Retinal pigment epithelial cell (primary cell): ENCODE measurements around the gene CDRT15.
"Not testable (repeated sequence)": the region's sequence is repeated elsewhere in the genome, so short reads cannot be mapped to it uniquely, and the experiment has no call there.

Source experiments
- DNase-seq: peaks from one replicate; pipeline ENCODE4 v3.0.0-alpha.2; 2010; ENCODE audit warnings: low read depth
- H3K4me3 ChIP-seq: 2 replicates; pipeline ENCODE4 v1.5.1; 2011; ENCODE audit warnings: mild to moderate bottlenecking, low read length, control low read depth, moderate library complexity
- CTCF ChIP-seq: conservative IDR thresholded peaks from 2 replicates; pipeline ENCODE4 v1.5.1; 2011; ENCODE audit warnings: low read depth, low read length, control low read depth, inconsistent platforms

The CDRT15 gene

DNA sequence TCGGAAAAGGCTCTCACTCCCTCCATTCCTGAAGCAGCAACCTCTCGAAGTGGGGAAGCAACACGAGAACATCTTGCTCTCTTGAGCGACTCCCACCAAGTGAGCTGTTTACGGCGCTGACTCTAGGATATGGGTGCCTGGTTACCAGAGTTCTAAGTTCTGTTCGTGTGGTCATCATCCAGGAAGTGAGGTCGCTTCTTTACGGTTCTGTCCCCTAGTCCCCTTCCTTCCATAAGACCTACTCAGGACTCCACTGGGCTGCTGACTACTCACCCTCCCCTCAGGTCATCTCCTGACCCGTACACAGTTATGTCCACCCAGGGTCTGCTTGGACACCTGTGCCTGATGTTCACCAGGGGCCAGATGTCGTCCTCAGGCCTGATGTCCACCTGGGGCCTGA is at the start of gene CDRT15:
Gene CDRT15 (minus strand): TSS at position 101 of the 400 bp plus-strand sequence. CDS start 29 bp downstream, at position 72.
- not testable (repeated sequence) for DNase-seq, H3K4me3 ChIP-seq

DNA sequence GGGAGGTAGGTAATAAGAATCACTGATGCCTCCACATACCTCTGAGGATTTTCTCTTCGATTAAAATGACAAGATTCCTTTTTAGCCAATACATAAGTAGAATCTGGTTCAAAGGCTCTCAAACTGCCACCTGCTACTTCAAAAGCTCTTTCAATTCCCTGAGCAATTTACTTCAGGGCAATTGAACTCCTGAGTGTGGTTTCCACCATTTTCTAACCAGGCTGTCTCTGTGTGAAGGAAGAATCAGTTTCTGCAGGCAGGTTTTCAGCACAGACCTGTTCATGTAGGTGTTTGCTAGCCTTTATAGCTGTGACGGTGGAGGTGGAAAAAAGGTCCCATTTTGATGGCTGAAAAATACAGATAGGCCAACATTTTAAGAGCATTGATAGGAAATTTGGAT is 46.1 kb upstream of the CDRT15 start:
- no peak for TF ChIP-seq CTCF
- H3K4me3 ChIP-seq = no peak overlapping the region
- no peak for DNase-seq

GRCh38 chr17:14281530-14281929 is 44.9 kb upstream of the CDRT15 start:
- no peak overlapping the region for H3K4me3 ChIP-seq
- no peak for TF ChIP-seq CTCF
- DNase-seq = no peak

DNA sequence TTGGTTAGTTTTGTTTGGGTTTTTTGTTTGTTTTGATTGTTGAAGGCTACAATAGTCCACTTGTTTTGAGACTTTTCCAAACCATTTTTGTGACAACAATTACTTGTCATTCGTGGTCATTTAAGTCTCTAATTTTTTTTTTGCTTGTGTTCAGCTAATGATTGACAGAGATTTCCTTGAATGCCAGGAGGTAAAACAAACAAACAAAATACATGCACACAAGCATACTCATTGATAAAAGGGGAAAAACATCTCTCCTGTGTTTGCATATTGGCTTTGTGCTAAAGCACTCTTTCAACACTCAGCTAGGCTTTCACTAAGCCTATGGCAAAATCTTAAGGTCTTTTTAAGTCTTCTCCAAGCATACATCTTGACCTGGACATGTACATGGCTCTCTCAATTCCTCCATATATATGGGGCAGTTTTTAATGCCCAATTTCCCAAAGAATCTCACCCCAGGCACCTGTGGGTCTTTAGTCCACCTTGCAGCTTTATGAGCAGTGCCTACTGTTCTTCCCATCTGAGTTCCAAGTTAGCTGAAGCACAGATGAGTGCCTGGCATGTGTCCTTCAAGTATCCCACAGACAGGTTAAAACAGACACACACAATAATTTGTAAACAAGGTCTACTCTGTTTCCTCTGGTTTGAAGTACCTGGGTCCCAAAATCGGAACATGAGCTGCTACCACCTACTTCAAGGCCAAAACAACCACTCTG is 40.0 kb upstream of the CDRT15 start:
- no peak for DNase-seq
- no peak for TF ChIP-seq CTCF
- no peak overlapping the region for H3K4me3 ChIP-seq

- no peak overlapping the region for H3K4me3 ChIP-seq
- TF ChIP-seq CTCF = no peak
- DNase-seq = no peak
Measured at GRCh38 chr17:14270508-14270907, 33.8 kb upstream of the CDRT15 start.

GRCh38 chr17:14269473-14269872 is 32.8 kb upstream of the CDRT15 start:
- no peak for TF ChIP-seq CTCF
- no peak overlapping the region for H3K4me3 ChIP-seq
- no peak for DNase-seq

DNA sequence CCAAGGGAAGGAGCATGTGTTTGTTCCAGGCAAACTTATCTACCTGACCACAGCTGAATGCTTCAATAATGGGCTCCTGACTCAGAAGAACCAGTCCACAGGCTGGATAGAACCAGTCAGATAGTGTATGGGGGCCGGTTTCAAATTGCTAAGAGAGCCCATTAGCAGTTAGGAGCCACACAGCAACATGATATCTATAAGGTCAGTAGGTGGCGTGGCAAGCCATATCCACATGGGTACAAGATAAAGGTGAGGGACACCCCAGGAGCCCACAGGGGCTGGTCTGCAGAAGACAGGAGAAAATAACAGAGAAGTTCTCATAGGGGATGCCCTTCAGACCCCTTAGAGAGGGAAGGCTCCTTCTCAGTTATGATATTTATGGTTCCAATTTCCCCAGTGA is 31.6 kb upstream of the CDRT15 start:
- no peak overlapping the region for H3K4me3 ChIP-seq
- no peak for DNase-seq
- no peak for TF ChIP-seq CTCF
